Type B pancreatic cell (in vitro differentiated cells): ENCODE data around the gene KCNJ6. TPM values are rescaled to one million over a fixed set of nuclear protein-coding genes. Genes with fewer than 3 reads are reported as not detected.

Experiments
- DNase-seq: peaks from one replicate; pipeline ENCODE4 v3.0.0; 2021; ENCODE audit warnings: mixed read lengths; ENCODE audit not compliant: unreplicated experiment; ENCODE audit errors: extremely low spot score
- H3K27ac Mint-ChIP-seq: 2 replicates; pipeline ENCODE4 v1.8.0; 2021; ENCODE audit warnings: mild to moderate bottlenecking, mixed read lengths
- H3K27me3 Mint-ChIP-seq: 2 replicates; pipeline ENCODE4 v1.8.0; 2021; ENCODE audit warnings: mixed read lengths
- H3K36me3 Mint-ChIP-seq: 2 replicates; pipeline ENCODE4 v1.8.0; 2021; ENCODE audit warnings: mixed read lengths
- H3K4me1 Mint-ChIP-seq: one replicate; pipeline ENCODE4 v1.8.0; 2021; ENCODE audit warnings: mixed read lengths; ENCODE audit not compliant: unreplicated experiment
- H3K4me3 Mint-ChIP-seq: 2 replicates; pipeline ENCODE4 v1.8.0; 2021; ENCODE audit warnings: mild to moderate bottlenecking, mixed read lengths
- H3K9me3 Mint-ChIP-seq: 2 replicates; pipeline ENCODE4 v1.8.0; 2021; ENCODE audit warnings: mixed read lengths
- total RNA-seq: library from RNA; stranded (reverse); gene quantifications from 2 replicates; pipeline ENCODE4 v1.2.1, GENCODE V29; 2021; ENCODE audit warnings: low replicate concordance
- TF ChIP-seq, protein P1 (sequence below): fragments of 200-600 bp; sonication (generic); conservative IDR thresholded peaks from 2 replicates; pipeline ENCODE4 v1.5.0; 2021; ENCODE audit warnings: antibody characterized with exemption, mild to moderate bottlenecking

The KCNJ6 gene
- total RNA-seq, 1 donor from 2014 or later = 2.1 TPM

DNA sequence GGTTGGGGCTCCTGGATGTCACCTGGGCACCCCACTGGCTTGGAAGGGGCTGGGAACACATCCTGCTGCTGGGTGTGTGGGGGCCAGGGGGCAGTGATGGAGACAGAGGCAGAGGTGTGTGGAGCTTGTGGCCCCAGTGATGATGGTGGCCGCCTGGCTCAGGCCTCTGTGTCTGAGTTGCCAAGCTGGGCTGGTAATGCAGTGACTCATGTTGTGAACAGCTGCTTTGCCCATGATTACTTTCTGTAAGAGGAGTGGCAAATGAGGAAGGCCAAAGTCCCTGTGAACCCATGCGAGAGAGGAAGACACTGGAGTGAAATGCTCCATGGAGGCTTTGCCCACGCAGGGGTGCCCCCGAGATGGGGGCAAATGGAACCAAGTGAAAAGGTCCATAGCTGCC is 86.8 kb downstream of the KCNJ6 start:
- Mint-ChIP-seq H3K4me3 (no peak overlapping the region), H3K4me1 (no peaks in the 10 kb centered on the region), H3K9me3 (no peaks in the 10 kb centered on the region), H3K27me3 (peaks cover 13% of the 10 kb centered on the region), H3K27ac (no peak overlapping the region), H3K36me3 (no peaks in the 10 kb centered on the region)
- TF ChIP-seq, protein P1, sequence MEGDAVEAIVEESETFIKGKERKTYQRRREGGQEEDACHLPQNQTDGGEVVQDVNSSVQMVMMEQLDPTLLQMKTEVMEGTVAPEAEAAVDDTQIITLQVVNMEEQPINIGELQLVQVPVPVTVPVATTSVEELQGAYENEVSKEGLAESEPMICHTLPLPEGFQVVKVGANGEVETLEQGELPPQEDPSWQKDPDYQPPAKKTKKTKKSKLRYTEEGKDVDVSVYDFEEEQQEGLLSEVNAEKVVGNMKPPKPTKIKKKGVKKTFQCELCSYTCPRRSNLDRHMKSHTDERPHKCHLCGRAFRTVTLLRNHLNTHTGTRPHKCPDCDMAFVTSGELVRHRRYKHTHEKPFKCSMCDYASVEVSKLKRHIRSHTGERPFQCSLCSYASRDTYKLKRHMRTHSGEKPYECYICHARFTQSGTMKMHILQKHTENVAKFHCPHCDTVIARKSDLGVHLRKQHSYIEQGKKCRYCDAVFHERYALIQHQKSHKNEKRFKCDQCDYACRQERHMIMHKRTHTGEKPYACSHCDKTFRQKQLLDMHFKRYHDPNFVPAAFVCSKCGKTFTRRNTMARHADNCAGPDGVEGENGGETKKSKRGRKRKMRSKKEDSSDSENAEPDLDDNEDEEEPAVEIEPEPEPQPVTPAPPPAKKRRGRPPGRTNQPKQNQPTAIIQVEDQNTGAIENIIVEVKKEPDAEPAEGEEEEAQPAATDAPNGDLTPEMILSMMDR = no peak
- no peak for DNase-seq

GRCh38 chr21:37828991-37829390 is 87.3 kb downstream of the KCNJ6 start:
- Mint-ChIP-seq H3K9me3 (no peaks in the 10 kb centered on the region), H3K27me3 (peaks cover 10% of the 10 kb centered on the region), H3K27ac (no peak overlapping the region), H3K4me1 (no peaks in the 10 kb centered on the region), H3K4me3 (no peak overlapping the region), H3K36me3 (no peaks in the 10 kb centered on the region)
- DNase-seq = no peak
- TF ChIP-seq, protein P1 = no peak

DNA sequence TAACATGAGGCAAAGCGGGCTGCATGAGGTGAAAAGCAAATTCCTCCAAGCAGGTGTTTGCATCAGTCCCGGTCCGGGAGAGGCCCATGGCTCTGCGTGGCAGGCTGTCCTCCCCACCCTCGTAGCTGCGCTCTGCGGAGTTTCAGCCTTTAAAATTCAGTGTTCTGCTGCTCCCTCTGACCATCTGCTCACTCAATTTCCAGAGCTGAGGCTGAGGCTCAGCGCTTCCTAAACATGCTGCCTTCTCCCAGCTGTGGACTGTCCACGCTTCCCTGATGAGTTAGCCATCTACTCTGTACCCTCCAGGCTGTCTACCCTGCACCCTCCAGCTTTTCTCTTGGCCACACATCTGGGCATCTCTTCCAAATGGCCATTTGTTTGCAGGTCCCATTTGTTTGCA is 87.7 kb downstream of the KCNJ6 start:
- no peaks in the 10 kb centered on the region for H3K36me3 Mint-ChIP-seq
- no peaks in the 10 kb centered on the region for H3K9me3 Mint-ChIP-seq
- H3K27ac Mint-ChIP-seq = no peak overlapping the region
- no peaks in the 10 kb centered on the region for H3K4me1 Mint-ChIP-seq
- TF ChIP-seq, protein P1 = no peak
- DNase-seq = no peak
- H3K27me3 Mint-ChIP-seq = peaks cover 8% of the 10 kb centered on the region
- no peak overlapping the region for H3K4me3 Mint-ChIP-seq

DNA sequence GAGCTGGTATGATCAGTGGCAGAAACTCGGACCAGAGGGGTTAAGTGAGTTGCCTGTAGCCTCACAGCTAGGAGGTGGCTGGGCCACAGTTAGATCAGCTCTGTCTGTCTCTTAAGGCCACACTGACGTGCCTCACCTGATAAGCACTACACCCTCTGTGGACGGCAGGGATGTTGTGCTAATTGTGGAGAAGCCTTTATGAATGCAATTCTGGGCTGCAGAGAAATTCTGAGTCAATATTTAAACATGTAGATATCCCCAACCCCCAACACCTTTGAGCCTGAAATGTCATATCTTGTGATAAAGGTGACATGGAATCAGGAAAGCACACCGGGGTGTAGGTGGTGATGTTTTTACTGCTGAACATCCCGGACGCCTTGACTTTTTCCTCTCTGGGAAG is 88.3 kb downstream of the KCNJ6 start:
- DNase-seq = no peak
- no peaks in the 10 kb centered on the region for H3K4me1 Mint-ChIP-seq
- peaks cover 10% of the 10 kb centered on the region for H3K27me3 Mint-ChIP-seq
- no peak overlapping the region for H3K4me3 Mint-ChIP-seq
- H3K27ac Mint-ChIP-seq = no peak overlapping the region
- TF ChIP-seq, protein P1 = no peak
- no peaks in the 10 kb centered on the region for H3K9me3 Mint-ChIP-seq
- H3K36me3 Mint-ChIP-seq = no peaks in the 10 kb centered on the region

DNA sequence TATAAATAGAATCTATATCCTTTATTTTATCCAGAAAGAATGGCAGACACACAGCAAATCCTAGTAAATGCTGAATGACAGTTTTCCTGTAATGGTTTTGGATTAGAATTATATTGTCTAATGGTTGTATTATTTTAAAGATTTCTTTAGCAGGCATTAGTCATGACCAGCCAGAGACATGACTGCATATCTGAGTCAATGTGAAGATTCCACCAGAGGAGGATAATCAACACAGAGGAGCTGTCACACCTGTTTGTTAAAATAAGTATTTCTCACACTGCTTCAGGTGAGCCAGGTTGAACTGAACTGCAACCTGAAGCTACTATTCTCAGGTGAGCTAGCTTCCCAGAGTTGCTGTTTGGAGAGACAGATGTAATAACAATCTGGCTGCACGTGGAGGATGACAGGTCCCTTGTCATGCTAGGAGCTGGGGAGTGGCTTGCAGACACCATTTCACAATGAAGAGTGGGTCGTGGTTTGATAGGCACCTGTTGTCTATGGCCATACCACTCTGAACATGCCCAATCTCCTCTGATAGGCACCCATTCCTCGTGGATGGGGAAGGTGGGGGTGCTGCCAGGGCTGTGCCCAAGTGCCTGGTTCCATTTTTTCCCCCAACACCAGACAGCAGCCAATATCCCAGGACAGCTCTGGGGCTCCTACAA is 94.3 kb downstream of the KCNJ6 start:
- no peaks in the 10 kb centered on the region for H3K36me3 Mint-ChIP-seq
- H3K4me1 Mint-ChIP-seq = peaks cover 3% of the 10 kb centered on the region
- TF ChIP-seq, protein P1 = no peak
- no peaks in the 10 kb centered on the region for H3K9me3 Mint-ChIP-seq
- no peak overlapping the region for H3K27ac Mint-ChIP-seq
- DNase-seq = no peak
- no peak overlapping the region for H3K4me3 Mint-ChIP-seq
- peaks cover 6% of the 10 kb centered on the region for H3K27me3 Mint-ChIP-seq
